ENCODE data around the gene CDK6. TPM values are rescaled to one million over a fixed set of nuclear protein-coding genes. Genes with fewer than 3 reads are reported as not detected.

Gene CDK6
- total RNA-seq, 2 donors from 2014 or later, result 13.6 to 39.9 TPM

- no peak for TF ChIP-seq POLR2A (IDR thresholded peaks at IDR 0.05)
- no peak for TF ChIP-seq POLR2AphosphoS5 (IDR thresholded peaks at IDR 0.05)
- TF ChIP-seq CTCF (IDR thresholded peaks at IDR 0.05), result no peak
- Histone ChIP-seq H3K36me3 (no peaks in the 10 kb centered on the region), H3K27ac (no peak overlapping the region), H3K9me3 (no peaks in the 10 kb centered on the region), H3K4me3 (no peak overlapping the region), H3K4me1 (replicated peaks) (no peaks in the 10 kb centered on the region), H3K27me3 (replicated peaks; ENCODE audit: insufficient read depth) (no peaks in the 10 kb centered on the region)
- 73% methylated on average over 1 of the region's 1 CpG for WGBS
- DNase-seq (ENCODE audit: low spot score), result no peak
- intact Hi-C loops (cut with DNase I), result no loop called here
Measured at GRCh38 chr7:92603089-92603445, 233.3 kb downstream of the CDK6 start.

GRCh38 chr7:92602352-92603088 lies 233.9 kb downstream of the CDK6 start:
- no peak for TF ChIP-seq CTCF (IDR thresholded peaks at IDR 0.05)
- no peak for TF ChIP-seq POLR2AphosphoS5 (IDR thresholded peaks at IDR 0.05)
- TF ChIP-seq POLR2A (IDR thresholded peaks at IDR 0.05), result no peak
- H3K9me3 ChIP-seq, result no peaks in the 10 kb centered on the region
- H3K4me3 ChIP-seq, result no peak overlapping the region
- H3K27me3 ChIP-seq (replicated peaks; ENCODE audit: insufficient read depth), result no peaks in the 10 kb centered on the region
- no peak overlapping the region for H3K27ac ChIP-seq
- 95% methylated on average over 2 of the region's 2 CpGs for WGBS
- DNase-seq (ENCODE audit: low spot score), result no peak
- intact Hi-C loops (cut with DNase I), result no loop called here
- no peaks in the 10 kb centered on the region for H3K4me1 ChIP-seq (replicated peaks)
- no peaks in the 10 kb centered on the region for H3K36me3 ChIP-seq

- DNase-seq (ENCODE audit: low spot score), result no peak
- Histone ChIP-seq H3K9me3 (no peaks in the 10 kb centered on the region), H3K27ac (no peak overlapping the region), H3K27me3 (replicated peaks; ENCODE audit: insufficient read depth) (no peaks in the 10 kb centered on the region), H3K4me3 (no peak overlapping the region), H3K36me3 (no peaks in the 10 kb centered on the region), H3K4me1 (replicated peaks) (no peaks in the 10 kb centered on the region)
- intact Hi-C loops (cut with DNase I), result no loop called here
- TF ChIP-seq CTCF (IDR thresholded peaks at IDR 0.05) (no peak), POLR2AphosphoS5 (IDR thresholded peaks at IDR 0.05) (no peak), POLR2A (IDR thresholded peaks at IDR 0.05) (no peak)
- 57% methylated on average over 1 of the region's 1 CpG for WGBS
Measured at GRCh38 chr7:92598310-92598981, 237.9 kb downstream of the CDK6 start.

GRCh38 chr7:92595281-92595680 lies 241.1 kb downstream of the CDK6 start:
- H3K9me3 ChIP-seq, result no peaks in the 10 kb centered on the region
- TF ChIP-seq CTCF (IDR thresholded peaks at IDR 0.05) (no peak), POLR2A (IDR thresholded peaks at IDR 0.05) (no peak), POLR2AphosphoS5 (IDR thresholded peaks at IDR 0.05) (no peak)
- no peak for DNase-seq (ENCODE audit: low spot score)
- WGBS, result 54% methylated on average over 4 of the region's 4 CpGs
- no peaks in the 10 kb centered on the region for H3K4me1 ChIP-seq (replicated peaks)
- H3K36me3 ChIP-seq, result no peaks in the 10 kb centered on the region
- H3K27ac ChIP-seq, result no peak overlapping the region
- no peaks in the 10 kb centered on the region for H3K27me3 ChIP-seq (replicated peaks; ENCODE audit: insufficient read depth)
- no peak overlapping the region for H3K4me3 ChIP-seq
- intact Hi-C loops (cut with DNase I), result no loop called here

- no peak for DNase-seq (ENCODE audit: low spot score)
- Histone ChIP-seq H3K9me3 (no peaks in the 10 kb centered on the region), H3K27ac (no peak overlapping the region), H3K27me3 (replicated peaks; ENCODE audit: insufficient read depth) (no peaks in the 10 kb centered on the region), H3K36me3 (no peaks in the 10 kb centered on the region), H3K4me1 (replicated peaks) (no peaks in the 10 kb centered on the region), H3K4me3 (no peak overlapping the region)
- WGBS, result 92% methylated on average over 3 of the region's 3 CpGs
- TF ChIP-seq CTCF (IDR thresholded peaks at IDR 0.05) (no peak), POLR2AphosphoS5 (IDR thresholded peaks at IDR 0.05) (no peak), POLR2A (IDR thresholded peaks at IDR 0.05) (no peak)
- intact Hi-C loops (cut with DNase I), result no loop called here
Measured at GRCh38 chr7:92594746-92595145, 241.6 kb downstream of the CDK6 start.

All from prostate gland (tissue), 2 donors.